ENCODE measurements around the gene VSTM2L.

Gene VSTM2L

DNA sequence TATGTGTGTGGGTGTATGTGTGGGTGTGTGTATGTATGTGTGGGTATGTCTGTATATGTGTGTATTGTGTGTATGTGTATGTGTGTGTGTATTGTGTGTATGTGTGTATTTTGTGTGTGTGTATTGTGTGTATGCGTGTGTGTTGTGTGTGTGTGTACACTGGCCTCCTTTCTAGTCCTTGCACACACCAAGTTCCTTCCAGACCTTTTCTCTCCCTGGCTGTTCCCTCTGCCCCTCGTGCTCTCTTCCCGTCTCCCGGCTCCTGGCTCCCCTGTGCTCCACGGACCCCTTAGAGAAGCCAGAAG, 11.4 kb downstream of the VSTM2L start:
- Histone ChIP-seq H4K20me1 (ENCODE audit: insufficient read depth) (no peaks in the 10 kb centered on the region), H3K36me3 (ENCODE audit: insufficient read depth) (no peaks in the 10 kb centered on the region), H3K4me3 (IDR thresholded peaks at IDR 0.05; ENCODE audit: insufficient read depth, low read depth, low read length) (no peak overlapping the region), H2AFZ (ENCODE audit: low read depth) (no peak overlapping the region), H3K9ac (no peak overlapping the region), H3K4me1 (ENCODE audit: low read depth, poor library complexity, severe bottlenecking) (no peaks in the 10 kb centered on the region), H3K27me3 (ENCODE audit: insufficient read depth, low read depth) (peaks cover 35% of the 10 kb centered on the region; the same call in 1 of the 2 replicates), H3K27ac (no peak overlapping the region), H3K79me2 (ENCODE audit: insufficient read depth, low read depth) (no peaks in the 10 kb centered on the region), H3K4me2 (no peak overlapping the region)
- TF ChIP-seq, protein P1, sequence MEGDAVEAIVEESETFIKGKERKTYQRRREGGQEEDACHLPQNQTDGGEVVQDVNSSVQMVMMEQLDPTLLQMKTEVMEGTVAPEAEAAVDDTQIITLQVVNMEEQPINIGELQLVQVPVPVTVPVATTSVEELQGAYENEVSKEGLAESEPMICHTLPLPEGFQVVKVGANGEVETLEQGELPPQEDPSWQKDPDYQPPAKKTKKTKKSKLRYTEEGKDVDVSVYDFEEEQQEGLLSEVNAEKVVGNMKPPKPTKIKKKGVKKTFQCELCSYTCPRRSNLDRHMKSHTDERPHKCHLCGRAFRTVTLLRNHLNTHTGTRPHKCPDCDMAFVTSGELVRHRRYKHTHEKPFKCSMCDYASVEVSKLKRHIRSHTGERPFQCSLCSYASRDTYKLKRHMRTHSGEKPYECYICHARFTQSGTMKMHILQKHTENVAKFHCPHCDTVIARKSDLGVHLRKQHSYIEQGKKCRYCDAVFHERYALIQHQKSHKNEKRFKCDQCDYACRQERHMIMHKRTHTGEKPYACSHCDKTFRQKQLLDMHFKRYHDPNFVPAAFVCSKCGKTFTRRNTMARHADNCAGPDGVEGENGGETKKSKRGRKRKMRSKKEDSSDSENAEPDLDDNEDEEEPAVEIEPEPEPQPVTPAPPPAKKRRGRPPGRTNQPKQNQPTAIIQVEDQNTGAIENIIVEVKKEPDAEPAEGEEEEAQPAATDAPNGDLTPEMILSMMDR (conservative IDR thresholded peaks at IDR 0.05; ENCODE audit: low read depth, low read length) = no peak

DNA sequence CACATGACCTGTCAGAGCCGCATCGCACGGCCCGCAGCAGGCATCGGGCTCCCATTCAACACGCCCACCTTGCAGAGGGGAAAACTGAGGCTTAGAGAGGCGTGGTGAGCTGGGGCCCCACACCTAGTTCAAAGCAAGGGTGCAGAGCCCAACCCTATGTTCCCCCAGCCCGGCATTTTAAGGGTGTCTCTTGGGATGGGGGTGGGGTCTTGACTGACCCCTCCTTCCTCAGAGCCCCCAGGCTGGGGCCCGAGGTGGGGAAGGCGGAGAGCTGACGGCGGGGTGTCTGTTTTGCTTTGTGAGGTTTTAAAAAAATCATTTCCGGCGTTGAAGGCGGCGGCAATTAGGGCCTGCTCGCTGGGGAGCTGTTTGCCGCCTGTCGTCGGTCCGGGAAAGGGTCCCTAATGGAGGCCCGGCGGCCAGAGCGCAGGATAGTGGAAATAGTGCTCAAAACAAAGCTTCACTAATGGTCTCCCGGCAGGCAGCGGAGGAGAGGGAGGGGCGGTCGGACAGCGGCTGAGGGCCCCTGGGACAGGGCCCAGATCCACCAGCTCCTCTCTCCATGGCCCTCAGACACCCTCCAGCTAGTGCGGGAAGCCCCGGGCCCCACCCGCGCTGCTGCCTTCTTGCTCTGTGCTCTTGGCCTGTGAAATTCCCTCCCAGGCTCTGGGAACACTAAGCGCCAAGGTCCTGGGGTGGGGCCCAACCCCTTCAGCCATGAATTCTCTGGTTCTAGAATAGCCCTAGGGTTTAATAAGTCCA, 11.9 kb downstream of the VSTM2L start:
- Histone ChIP-seq H3K36me3 (ENCODE audit: insufficient read depth) (no peaks in the 10 kb centered on the region), H4K20me1 (ENCODE audit: insufficient read depth) (no peaks in the 10 kb centered on the region), H3K4me3 (IDR thresholded peaks at IDR 0.05; ENCODE audit: insufficient read depth, low read depth, low read length) (no peak overlapping the region), H3K4me2 (no peak overlapping the region), H2AFZ (ENCODE audit: low read depth) (no peak overlapping the region), H3K27me3 (ENCODE audit: insufficient read depth, low read depth) (peaks cover 35% of the 10 kb centered on the region; the same call in 1 of the 2 replicates), H3K27ac (no peak overlapping the region), H3K4me1 (ENCODE audit: low read depth, poor library complexity, severe bottlenecking) (no peaks in the 10 kb centered on the region), H3K9ac (no peak overlapping the region), H3K79me2 (ENCODE audit: insufficient read depth, low read depth) (no peaks in the 10 kb centered on the region)
- TF ChIP-seq, protein P1 (conservative IDR thresholded peaks at IDR 0.05; ENCODE audit: low read depth, low read length) = no peak

DNA sequence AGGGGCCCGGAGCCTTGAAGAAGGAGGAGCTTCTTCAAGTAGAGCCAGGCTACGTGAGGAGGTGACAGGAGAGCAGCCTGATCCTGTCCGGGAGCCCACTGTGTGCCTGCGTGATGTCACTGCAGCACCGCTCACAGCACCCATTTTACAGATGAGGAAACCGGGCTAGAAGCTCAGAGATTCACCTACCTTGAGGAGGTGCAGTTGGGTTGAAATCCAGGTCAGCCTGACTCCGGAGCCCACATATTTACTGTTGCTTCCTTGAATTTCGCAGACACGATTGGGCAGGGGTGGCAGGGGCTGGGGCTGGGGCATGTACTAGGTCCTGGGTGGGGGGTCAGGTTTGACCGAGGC, 12.5 kb downstream of the VSTM2L start:
- Histone ChIP-seq H3K27me3 (ENCODE audit: insufficient read depth, low read depth) (peaks cover 35% of the 10 kb centered on the region; the same call in 1 of the 2 replicates), H3K4me3 (IDR thresholded peaks at IDR 0.05; ENCODE audit: insufficient read depth, low read depth, low read length) (no peak overlapping the region), H3K36me3 (ENCODE audit: insufficient read depth) (no peaks in the 10 kb centered on the region), H3K27ac (no peak overlapping the region), H3K4me2 (no peak overlapping the region), H3K9ac (no peak overlapping the region), H2AFZ (ENCODE audit: low read depth) (no peak overlapping the region), H4K20me1 (ENCODE audit: insufficient read depth) (no peaks in the 10 kb centered on the region), H3K79me2 (ENCODE audit: insufficient read depth, low read depth) (no peaks in the 10 kb centered on the region), H3K4me1 (ENCODE audit: low read depth, poor library complexity, severe bottlenecking) (no peaks in the 10 kb centered on the region)
- TF ChIP-seq, protein P1 (conservative IDR thresholded peaks at IDR 0.05; ENCODE audit: low read depth, low read length) = no peak

DNA sequence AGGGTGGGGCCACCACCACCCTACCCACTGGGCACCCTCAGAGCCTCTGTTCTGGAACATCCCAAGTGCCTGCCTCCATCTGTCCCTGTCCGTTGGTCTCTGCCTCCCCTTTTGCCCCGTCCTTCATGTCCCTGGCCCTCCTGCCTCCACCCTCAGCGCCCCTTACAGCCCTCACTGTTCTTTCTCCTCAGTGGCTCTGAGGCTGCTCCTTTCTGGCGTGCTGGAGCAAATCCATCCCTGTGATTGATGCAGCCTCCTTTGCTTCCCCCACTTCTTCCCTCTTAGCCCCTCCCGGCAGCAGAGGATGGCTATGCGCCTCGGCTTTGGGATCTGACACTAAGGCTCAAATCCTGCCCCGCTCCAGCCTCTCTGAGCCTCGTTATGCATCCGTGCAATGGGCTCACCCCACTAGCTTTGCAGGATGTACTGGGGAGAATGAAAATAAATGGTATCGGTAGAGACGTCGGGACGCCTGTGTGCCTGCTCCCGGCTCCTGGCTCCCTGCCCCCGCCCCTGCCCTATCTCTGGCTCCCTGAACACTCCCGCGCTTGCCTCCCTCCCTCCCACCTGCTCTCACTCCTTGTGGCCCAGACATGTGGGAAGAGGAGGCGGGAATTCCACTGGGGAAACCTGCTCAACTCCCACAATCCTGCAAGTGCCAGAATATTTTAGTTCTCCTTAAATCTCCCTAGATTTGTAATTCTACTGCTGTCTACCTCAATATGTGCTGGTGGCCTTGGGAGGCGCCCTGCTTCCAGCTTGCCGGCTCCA, 13.1 kb downstream of the VSTM2L start:
- Histone ChIP-seq H3K36me3 (ENCODE audit: insufficient read depth) (no peaks in the 10 kb centered on the region), H3K4me3 (IDR thresholded peaks at IDR 0.05; ENCODE audit: insufficient read depth, low read depth, low read length) (no peak overlapping the region), H2AFZ (ENCODE audit: low read depth) (no peak overlapping the region), H3K27ac (no peak overlapping the region), H3K4me2 (no peak overlapping the region), H3K79me2 (ENCODE audit: insufficient read depth, low read depth) (no peaks in the 10 kb centered on the region), H3K4me1 (ENCODE audit: low read depth, poor library complexity, severe bottlenecking) (no peaks in the 10 kb centered on the region), H4K20me1 (ENCODE audit: insufficient read depth) (no peaks in the 10 kb centered on the region), H3K9ac (no peak overlapping the region), H3K27me3 (ENCODE audit: insufficient read depth, low read depth) (peaks cover 35% of the 10 kb centered on the region; the same call in 1 of the 2 replicates)
- TF ChIP-seq, protein P1 (conservative IDR thresholded peaks at IDR 0.05; ENCODE audit: low read depth, low read length) = no peak
